Fibroblast of mammary gland (primary cell): ENCODE data around the gene TRIM67.

Experiments used
- DNase-seq: peaks from one replicate; pipeline ENCODE4 v3.0.0-alpha.2; 2010; ENCODE audit warnings: low read depth
- H3K4me3 ChIP-seq: 2 replicates; pipeline ENCODE4 v1.5.1; 2011; ENCODE audit warnings: low read depth, mild to moderate bottlenecking, low read length, moderate library complexity; ENCODE audit not compliant: control insufficient read depth
- CTCF ChIP-seq: conservative IDR thresholded peaks from 2 replicates; pipeline ENCODE4 v1.5.1; 2011; ENCODE audit warnings: low read depth, low read length, inconsistent platforms; ENCODE audit not compliant: control insufficient read depth, insufficient read depth

TRIM67 gene

GRCh38 chr1:231182317-231182716, 20.5 kb downstream of the TRIM67 start:
- TF ChIP-seq CTCF, result no peak
- no peak overlapping the region for H3K4me3 ChIP-seq
- DNase-seq, result no peak

GRCh38 chr1:231183639-231184590, 22.1 kb downstream of the TRIM67 start:
- no peak for DNase-seq
- H3K4me3 ChIP-seq, result no peak overlapping the region
- TF ChIP-seq CTCF, result no peak

GRCh38 chr1:231184891-231185290, 23.0 kb downstream of the TRIM67 start:
- no peak for DNase-seq
- TF ChIP-seq CTCF, result no peak
- H3K4me3 ChIP-seq, result no peak overlapping the region

GRCh38 chr1:231185391-231185790, 23.5 kb downstream of the TRIM67 start:
- H3K4me3 ChIP-seq, result no peak overlapping the region
- no peak for DNase-seq
- no peak for TF ChIP-seq CTCF

- DNase-seq, result no peak
- no peak for TF ChIP-seq CTCF
- no peak overlapping the region for H3K4me3 ChIP-seq
Measured at GRCh38 chr1:231186356-231187115, 24.7 kb downstream of the TRIM67 start.

- DNase-seq, result no peak
- H3K4me3 ChIP-seq, result no peak overlapping the region
- no peak for TF ChIP-seq CTCF
Measured at GRCh38 chr1:231187571-231187970, 25.7 kb downstream of the TRIM67 start.
